Neural crest cell (in vitro differentiated cells): ENCODE results near the gene LSM7. TPM values are rescaled to one million over a fixed set of nuclear protein-coding genes. Genes with fewer than 3 reads are reported as not detected.

Source experiments
- DNase-seq: peaks from one replicate; pipeline ENCODE4 v3.0.0; 2021; ENCODE audit warnings: low read depth, mixed read lengths, low spot score
- H3K27ac Mint-ChIP-seq: one replicate; pipeline ENCODE4 v1.8.0; 2021; ENCODE audit warnings: mild to moderate bottlenecking, mixed read lengths; ENCODE audit not compliant: unreplicated experiment
- H3K27me3 Mint-ChIP-seq: 2 replicates; pipeline ENCODE4 v1.8.0; 2021; ENCODE audit warnings: low read depth, mild to moderate bottlenecking, mixed read lengths
- H3K36me3 Mint-ChIP-seq: 2 replicates; pipeline ENCODE4 v1.8.0; 2021; ENCODE audit warnings: low read depth, mild to moderate bottlenecking, mixed read lengths
- H3K4me1 Mint-ChIP-seq: 2 replicates; pipeline ENCODE4 v1.8.0; 2021; ENCODE audit warnings: mixed read lengths
- H3K4me3 Mint-ChIP-seq: one replicate; pipeline ENCODE4 v1.8.0; 2021; ENCODE audit warnings: mild to moderate bottlenecking, mixed read lengths
- H3K9me3 Mint-ChIP-seq: 2 replicates; pipeline ENCODE4 v1.8.0; 2021; ENCODE audit warnings: mixed read lengths
- long read RNA-seq: library from polyadenylated mRNA; unstranded; transcript quantifications from one replicate; pipeline ENCODE4 v2.0.0, GENCODE V29; 2020
- total RNA-seq: library from RNA; stranded (reverse); gene quantifications from 2 replicates; pipeline ENCODE4 v1.2.1, GENCODE V29; 2021
- TF ChIP-seq, protein P1 (sequence below): fragments of 200-600 bp; sonication (generic); conservative IDR thresholded peaks from 2 replicates; pipeline ENCODE4 v1.5.0; 2021; ENCODE audit warnings: antibody characterized with exemption, mild to moderate bottlenecking

The LSM7 gene
- total RNA-seq, result 191 and 198 TPM in 2 replicates
- long read RNA-seq, transcript LSM7-201 (4 exons, 529 nt), result major isoform, 15 of 25 reads
- long read RNA-seq, transcript LSM7-203 (4 exons, 512 nt), result minor isoform, 5 of 25 reads
- long read RNA-seq, partial matches to known transcripts, result 2 of 25 reads
- long read RNA-seq, other reads (novel, unspliced or antisense), result 0 of 25 reads

DNA sequence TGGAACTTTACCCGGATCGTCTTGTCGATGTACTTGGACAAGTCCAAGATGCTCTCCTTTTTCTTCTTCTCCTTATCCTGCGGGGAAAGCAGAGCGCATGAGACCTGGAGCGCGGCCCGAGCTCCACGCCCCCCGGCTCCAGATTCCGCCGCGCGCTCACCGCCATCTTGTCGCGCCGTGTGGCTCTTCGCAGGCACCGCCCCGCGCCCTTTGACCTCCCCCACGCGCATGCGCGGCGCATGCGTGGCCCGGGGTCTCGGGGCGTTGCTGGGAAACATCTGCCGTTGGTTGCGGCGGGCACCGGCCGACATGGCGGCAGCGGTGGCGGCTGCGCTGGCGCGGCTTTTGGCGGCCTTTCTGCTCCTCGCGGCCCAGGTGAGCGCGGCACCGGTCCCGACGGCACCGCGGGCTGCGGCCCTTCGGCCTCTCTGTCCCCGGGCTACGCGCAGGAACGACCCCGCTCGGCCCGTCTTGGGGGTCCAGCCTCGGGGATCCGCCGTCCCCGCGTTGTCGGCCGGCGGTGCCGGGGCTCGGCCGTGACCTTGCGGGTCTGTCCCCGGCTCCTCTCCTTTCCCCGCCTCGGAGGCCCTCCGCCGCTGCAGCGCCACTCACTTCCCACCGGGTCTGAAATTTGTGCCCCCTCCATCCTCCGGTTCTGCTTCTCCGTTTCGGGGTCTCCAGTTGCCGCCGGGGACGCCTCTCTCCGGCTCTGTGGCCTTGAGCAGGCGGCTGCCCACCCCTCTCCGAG lies at the start of gene LSM7, which contains the start of gene SPPL2B:
Gene LSM7 (minus strand): TSS at position 186 of the 748 bp plus-strand sequence. CDS start 20 bp downstream, at position 166.
Gene SPPL2B (plus strand): TSS at position 284 of the 748 bp plus-strand sequence. CDS start 26 bp downstream, at position 310.
- H3K4me1 Mint-ChIP-seq, result peaks cover 45% of the 10 kb centered on the region

DNA sequence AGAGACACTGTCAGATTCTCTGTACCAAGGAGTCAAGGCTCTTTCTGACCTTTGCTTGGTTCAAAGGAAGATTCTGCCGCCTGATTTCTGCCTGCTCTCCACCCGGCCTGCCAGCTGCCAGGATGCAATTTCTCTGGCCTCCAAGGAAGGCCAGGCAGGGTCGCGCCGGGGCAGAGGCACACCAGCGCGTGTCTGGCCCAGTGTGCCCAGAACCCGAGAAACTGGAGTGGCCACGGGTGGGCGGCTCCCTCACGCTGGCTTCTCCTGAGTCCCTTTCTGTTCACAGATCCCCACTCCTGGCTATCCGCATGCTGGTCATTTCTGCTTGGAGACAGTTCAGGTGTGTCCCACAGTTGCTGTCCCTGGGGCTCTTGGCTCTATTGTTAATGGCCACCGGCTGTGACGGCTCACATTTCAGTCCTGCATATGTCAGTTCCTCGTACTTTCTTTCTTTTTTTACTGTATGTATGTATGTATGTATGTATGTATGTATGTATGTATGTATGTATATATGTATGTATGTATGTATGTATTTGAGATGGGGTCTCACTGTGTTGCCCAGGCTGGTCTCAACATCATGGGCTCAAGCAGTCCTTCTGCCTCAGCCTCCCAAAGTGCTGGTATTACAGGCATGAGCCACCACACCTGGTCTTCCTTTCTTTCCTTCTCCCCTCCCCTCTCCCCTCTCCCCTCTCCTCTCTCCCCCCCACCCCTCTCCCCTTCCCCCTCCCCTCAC lies 48.6 kb upstream of the LSM7 start:
- peaks cover 5% of the 10 kb centered on the region for H3K36me3 Mint-ChIP-seq
- H3K27ac Mint-ChIP-seq, result no peak overlapping the region
- H3K9me3 Mint-ChIP-seq, result peaks cover 12% of the 10 kb centered on the region
- TF ChIP-seq, protein P1, sequence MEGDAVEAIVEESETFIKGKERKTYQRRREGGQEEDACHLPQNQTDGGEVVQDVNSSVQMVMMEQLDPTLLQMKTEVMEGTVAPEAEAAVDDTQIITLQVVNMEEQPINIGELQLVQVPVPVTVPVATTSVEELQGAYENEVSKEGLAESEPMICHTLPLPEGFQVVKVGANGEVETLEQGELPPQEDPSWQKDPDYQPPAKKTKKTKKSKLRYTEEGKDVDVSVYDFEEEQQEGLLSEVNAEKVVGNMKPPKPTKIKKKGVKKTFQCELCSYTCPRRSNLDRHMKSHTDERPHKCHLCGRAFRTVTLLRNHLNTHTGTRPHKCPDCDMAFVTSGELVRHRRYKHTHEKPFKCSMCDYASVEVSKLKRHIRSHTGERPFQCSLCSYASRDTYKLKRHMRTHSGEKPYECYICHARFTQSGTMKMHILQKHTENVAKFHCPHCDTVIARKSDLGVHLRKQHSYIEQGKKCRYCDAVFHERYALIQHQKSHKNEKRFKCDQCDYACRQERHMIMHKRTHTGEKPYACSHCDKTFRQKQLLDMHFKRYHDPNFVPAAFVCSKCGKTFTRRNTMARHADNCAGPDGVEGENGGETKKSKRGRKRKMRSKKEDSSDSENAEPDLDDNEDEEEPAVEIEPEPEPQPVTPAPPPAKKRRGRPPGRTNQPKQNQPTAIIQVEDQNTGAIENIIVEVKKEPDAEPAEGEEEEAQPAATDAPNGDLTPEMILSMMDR, result no peak
- no peak for DNase-seq
- H3K27me3 Mint-ChIP-seq, result peaks cover 3% of the 10 kb centered on the region
- H3K4me3 Mint-ChIP-seq, result no peak overlapping the region
- H3K4me1 Mint-ChIP-seq, result peaks cover 51% of the 10 kb centered on the region

More for the DNA sequence above, at the start of gene LSM7, which contains the start of gene SPPL2B:
- Mint-ChIP-seq H3K27me3 (peaks cover 2% of the 10 kb centered on the region), H3K9me3 (no peaks in the 10 kb centered on the region), H3K27ac (peak within 1 kb of the TSS; percentile 98), H3K4me3 (peak within 1 kb of the TSS; percentile 95), H3K36me3 (no peaks in the 10 kb centered on the region)
- TF ChIP-seq, protein P1, result no peak
- DNase-seq, result peak; percentile 91

DNA sequence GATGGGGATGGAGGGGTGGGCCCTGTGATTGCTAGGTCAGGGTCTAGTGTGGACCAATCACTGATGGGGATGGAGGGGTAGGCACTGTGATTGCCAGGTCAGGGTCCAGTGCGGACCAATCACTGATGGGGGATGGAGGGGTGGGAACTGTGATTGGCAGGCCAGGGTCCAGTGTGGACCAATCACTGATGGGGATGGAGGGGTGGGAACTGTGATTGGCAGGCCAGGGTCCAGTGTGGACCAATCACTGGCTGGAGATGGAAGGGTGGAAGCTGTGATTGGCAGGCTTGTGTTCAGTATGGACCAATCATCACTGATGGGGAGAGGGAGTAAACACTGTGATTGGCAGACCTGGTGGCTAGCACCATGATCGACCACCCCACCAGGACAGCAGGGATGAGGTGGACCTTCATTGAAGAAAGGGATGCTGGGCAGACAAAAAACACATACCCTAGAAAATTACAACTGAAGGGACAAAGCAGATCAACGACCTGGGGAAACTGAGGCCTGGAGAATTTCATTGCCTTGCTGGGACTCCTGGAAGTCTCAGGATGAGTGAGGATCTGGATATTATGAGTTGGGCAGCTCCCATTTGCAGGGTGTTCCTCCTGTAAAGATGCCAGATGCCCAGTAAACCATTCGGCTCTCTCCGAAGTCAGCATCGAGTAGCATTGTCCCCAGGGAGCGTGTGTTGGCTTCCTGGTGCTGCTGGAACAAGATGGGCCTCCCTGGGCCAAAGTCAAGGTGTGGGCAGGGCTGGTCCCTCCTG lies 47.2 kb upstream of the LSM7 start:
- DNase-seq, result no peak
- H3K27ac Mint-ChIP-seq, result no peak overlapping the region
- TF ChIP-seq, protein P1, result no peak
- peaks cover 39% of the 10 kb centered on the region for H3K4me1 Mint-ChIP-seq
- H3K9me3 Mint-ChIP-seq, result peaks cover 7% of the 10 kb centered on the region
- no peak overlapping the region for H3K4me3 Mint-ChIP-seq
- H3K36me3 Mint-ChIP-seq, result no peaks in the 10 kb centered on the region
- H3K27me3 Mint-ChIP-seq, result no peaks in the 10 kb centered on the region

DNA sequence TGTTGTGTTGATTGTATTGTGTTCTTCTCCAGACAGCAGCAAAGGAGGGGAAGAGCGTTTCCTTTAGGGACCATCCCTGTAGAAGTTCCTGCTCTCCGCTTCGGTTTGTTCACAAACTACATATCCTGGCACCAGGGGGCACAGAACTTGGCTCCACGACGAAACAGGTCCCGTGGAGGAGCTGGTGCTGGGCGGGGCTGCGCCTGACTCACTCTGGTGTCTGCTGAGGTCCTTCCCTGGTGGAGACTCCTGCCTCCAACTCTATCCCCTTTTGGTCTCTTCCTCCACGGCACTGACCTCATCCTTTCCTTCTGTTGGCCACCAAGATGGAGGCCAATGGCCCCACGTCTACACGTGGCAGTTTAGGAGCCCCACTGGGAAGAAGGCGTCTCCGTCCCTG lies 46.4 kb upstream of the LSM7 start:
- no peaks in the 10 kb centered on the region for H3K27me3 Mint-ChIP-seq
- H3K4me3 Mint-ChIP-seq, result no peak overlapping the region
- H3K27ac Mint-ChIP-seq, result no peak overlapping the region

More for the DNA sequence above, 46.4 kb upstream of the LSM7 start:
- H3K36me3 Mint-ChIP-seq, result no peaks in the 10 kb centered on the region
- H3K9me3 Mint-ChIP-seq, result peaks cover 7% of the 10 kb centered on the region
- peaks cover 37% of the 10 kb centered on the region for H3K4me1 Mint-ChIP-seq
- DNase-seq, result no peak
- TF ChIP-seq, protein P1, result no peak
